HepG2 (cell line): ENCODE data around the gene TLN1. TPM values are rescaled to one million over a fixed set of nuclear protein-coding genes. Genes with fewer than 3 reads are reported as not detected.

Experiments
- AFF4 ChIP-seq: sonication (generic); formaldehyde crosslinking; IDR thresholded peaks from 2 replicates; pipeline ENCODE4 v1.4.0; 2020; ENCODE audit warnings: missing genetic modification reagents
- BRCA1 ChIP-seq: sonication (generic); formaldehyde crosslinking; IDR thresholded peaks from 2 replicates; pipeline ENCODE4 v1.4.0; 2020; ENCODE audit warnings: missing genetic modification reagents
- EED ChIP-seq: sonication (generic); formaldehyde crosslinking; IDR thresholded peaks from 2 replicates; pipeline ENCODE4 v1.5.0; 2020; ENCODE audit warnings: mild to moderate bottlenecking, missing genetic modification reagents
- KLF13 ChIP-seq: sonication (generic); formaldehyde crosslinking; IDR thresholded peaks from 2 replicates; pipeline ENCODE4 v1.4.0; 2020; ENCODE audit warnings: mild to moderate bottlenecking, missing genetic modification reagents
- ONECUT2 ChIP-seq: sonication (generic); formaldehyde crosslinking; IDR thresholded peaks from 2 replicates; pipeline ENCODE4 v1.4.0; 2020; ENCODE audit warnings: missing genetic modification reagents
- PAXIP1 ChIP-seq: sonication (generic); formaldehyde crosslinking; conservative IDR thresholded peaks from 2 replicates; pipeline ENCODE4 v1.4.0; 2020; ENCODE audit warnings: mild to moderate bottlenecking, missing genetic modification reagents, moderate library complexity
- PHF20 ChIP-seq: sonication (generic); formaldehyde crosslinking; IDR thresholded peaks from 2 replicates; pipeline ENCODE4 v1.5.0; 2020; ENCODE audit warnings: mild to moderate bottlenecking, missing genetic modification reagents
- RBM39 ChIP-seq: fragments of 200-400 bp; formaldehyde crosslinking; IDR thresholded peaks from one replicate; pipeline ENCODE4 v1.6.1; 2018; ENCODE audit warnings: antibody characterized with exemption, mild to moderate bottlenecking, low read depth, low read length; ENCODE audit not compliant: poor library complexity, severe bottlenecking
- SYNCRIP ChIP-seq: fragments of 200-400 bp; formaldehyde crosslinking; IDR thresholded peaks from 2 replicates; pipeline ENCODE4 v1.6.1; 2018; ENCODE audit warnings: mild to moderate bottlenecking, low read depth, low read length; ENCODE audit not compliant: insufficient read depth
- ZBTB40 ChIP-seq, 2 experiments: fragments of 450-650 bp in 1 of 2; sonication (generic) in 1 of 2; formaldehyde crosslinking in 1 of 2; IDR thresholded peaks; 2 replicates each; pipeline versions ENCODE4 v1.6.1 to v1.8.0; 2016 to 2022; ENCODE audit warnings: antibody characterized with exemption in 1 of 2, mild to moderate bottlenecking in 1 of 2, missing genetic modification reagents in 1 of 2
- ZNF33B ChIP-seq: sonication (generic); formaldehyde crosslinking; IDR thresholded peaks from 2 replicates; pipeline ENCODE4 v1.5.1; 2020; ENCODE audit warnings: mild to moderate bottlenecking, missing genetic modification reagents
- ZNF773 ChIP-seq: sonication (generic); formaldehyde crosslinking; IDR thresholded peaks from 2 replicates; pipeline ENCODE4 v1.4.0; 2020; ENCODE audit warnings: missing genetic modification reagents, borderline replicate concordance
- polyA plus RNA-seq, 8 experiments: library from polyadenylated mRNA; depleted of rRNA in 3 of 8; stranded (reverse) in 7 of 8; unstranded in 1 of 8; fragments of >200 nt; fragmentation: Illumina TruSeq in 4 of 8; extraction: Trizol in 4 of 8; gene quantifications; 2 replicates each; pipeline versions ENCODE4 v1.2.1 to v1.2.3, GENCODE V29; 2011 to 2016; ENCODE audit warnings: low read depth in 4 of 8, missing spikeins in 1 of 8, mixed read lengths in 1 of 8; ENCODE audit not compliant: insufficient read depth in 1 of 8
- total RNA-seq, 5 experiments: library from RNA; depleted of rRNA; stranded (reverse); fragments of >200 nt; fragmentation: Illumina TruSeq; extraction: Trizol; gene quantifications; 2 replicates each; pipeline ENCODE4 v1.2.3, GENCODE V29; 2016; ENCODE audit warnings: low read depth in 1 of 5

TLN1 gene
- total and polyA plus RNA-seq, 2 of the 13 experiments (the other 11 are each of a cell fraction or from before 2014, with no cell fraction given), result 35.2 to 51.8 TPM

- TF ChIP-seq BRCA1 (CRISPR knock-in tag) (peak; percentile 96), ONECUT2 (CRISPR knock-in tag) (peak; percentile 61; the same call in 1 of the 2 replicates), EED (CRISPR knock-in tag) (peak; percentile 96), ZNF773 (CRISPR knock-in tag) (0 out of 2 replicates have a peak, but pooled peaks have one; percentile 80), PAXIP1 (CRISPR knock-in tag) (peak; percentile 82), ZNF33B (CRISPR knock-in tag) (peak; percentile 55; the same call in 1 of the 2 replicates), KLF13 (CRISPR knock-in tag) (0 out of 2 replicates have a peak, but pooled peaks have one; percentile 77), ZBTB40 (IDR thresholded peaks at IDR 0.05) (no peak), ZBTB40 (CRISPR knock-in tag; IDR thresholded peaks at IDR 0.05) (peak; percentile 93), AFF4 (CRISPR knock-in tag) (no peak), PHF20 (CRISPR knock-in tag) (peak; percentile 68), SYNCRIP (no peak), RBM39 (no peak)
Measured at GRCh38 chr9:35657546-35658136, 74.4 kb downstream of the TLN1 start, which contains the start of gene RMRP (continued).
